Forelimb muscle (tissue), 1 donor: ENCODE data around the gene PHLDA2. TPM values are rescaled to one million over a fixed set of nuclear protein-coding genes. Genes with fewer than 3 reads are reported as not detected.
A peak's percentile ranks its signal among the peaks of the same experiment; 100 is the strongest.
"Not testable (repeated sequence)": the region's sequence is repeated elsewhere in the genome, so short reads cannot be mapped to it uniquely, and the experiment has no call there.

ENCODE experiments used
- DNase-seq: peaks from one replicate; pipeline ENCODE4 v3.0.0-alpha.2; 2013; ENCODE audit warnings: low read depth
- polyA plus RNA-seq: library from polyadenylated mRNA; unstranded; fragments of 120-200 nt; gene quantifications from one replicate; pipeline ENCODE4 v1.2.1, GENCODE V29; 2013; ENCODE audit not compliant: insufficient read length

The PHLDA2 gene
- polyA plus RNA-seq, 1 donor = 0.24 TPM

DNA sequence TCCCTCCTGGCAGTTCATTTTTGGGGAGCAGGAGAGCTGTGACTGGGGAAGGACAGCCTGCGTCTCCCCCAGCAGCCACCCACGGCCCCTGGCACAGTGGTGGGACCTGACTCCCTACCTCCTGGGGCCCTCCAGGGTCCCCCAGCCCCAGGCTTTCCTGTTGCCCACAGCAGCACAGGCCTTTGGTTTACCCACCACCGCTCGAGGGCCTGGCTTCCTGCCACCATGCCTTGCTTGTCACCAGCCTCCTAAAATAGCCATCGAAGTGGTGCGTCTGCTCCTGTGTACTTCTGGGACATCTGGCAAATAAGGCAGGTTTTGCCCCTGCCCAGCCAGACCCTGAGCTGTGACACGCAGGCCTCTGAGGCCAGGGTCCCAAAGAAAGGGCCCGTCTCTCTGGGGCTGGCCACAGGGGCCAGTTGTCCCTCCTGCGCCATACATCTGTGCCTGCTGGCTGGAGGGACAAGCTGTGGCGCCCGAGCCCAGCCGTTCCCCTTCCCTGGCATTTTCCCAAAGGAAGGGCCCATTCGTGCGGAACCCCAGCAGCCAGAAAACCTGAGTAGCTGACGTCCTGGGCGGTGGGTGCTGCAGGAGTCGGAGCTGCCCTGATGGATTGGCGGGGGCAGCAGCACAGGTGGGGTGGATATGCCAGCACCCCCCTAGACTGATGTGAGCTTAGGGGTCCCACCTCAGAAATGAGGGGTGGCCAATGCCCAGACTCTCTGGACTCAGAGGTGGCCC is 14.6 kb downstream of the PHLDA2 start:
- no peak for DNase-seq

DNA sequence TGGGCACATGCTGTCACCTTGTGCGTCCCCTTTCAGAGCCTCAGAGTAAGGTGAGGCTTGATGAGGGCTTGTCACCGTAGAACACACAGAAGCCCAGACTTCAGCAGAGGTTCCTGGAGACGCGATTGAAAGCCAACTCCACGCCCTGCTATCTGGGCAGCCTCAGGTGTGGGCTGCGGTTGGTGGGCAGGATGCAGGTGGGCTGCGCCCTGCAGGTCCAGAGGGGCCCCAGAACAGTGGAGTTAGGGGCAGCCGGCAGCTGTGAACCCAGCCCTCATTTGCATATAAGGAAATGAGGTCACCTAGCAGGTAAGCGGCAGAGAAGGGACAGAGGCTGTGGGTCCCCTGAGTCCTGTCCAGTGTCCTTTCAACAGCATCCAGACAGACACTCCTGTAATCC is 15.4 kb downstream of the PHLDA2 start:
- DNase-seq = no peak

GRCh38 chr11:2913019-2913431 is 16.2 kb downstream of the PHLDA2 start:
- DNase-seq = no peak

- no peak for DNase-seq
Measured at GRCh38 chr11:2912498-2912897, 16.7 kb downstream of the PHLDA2 start.

DNA sequence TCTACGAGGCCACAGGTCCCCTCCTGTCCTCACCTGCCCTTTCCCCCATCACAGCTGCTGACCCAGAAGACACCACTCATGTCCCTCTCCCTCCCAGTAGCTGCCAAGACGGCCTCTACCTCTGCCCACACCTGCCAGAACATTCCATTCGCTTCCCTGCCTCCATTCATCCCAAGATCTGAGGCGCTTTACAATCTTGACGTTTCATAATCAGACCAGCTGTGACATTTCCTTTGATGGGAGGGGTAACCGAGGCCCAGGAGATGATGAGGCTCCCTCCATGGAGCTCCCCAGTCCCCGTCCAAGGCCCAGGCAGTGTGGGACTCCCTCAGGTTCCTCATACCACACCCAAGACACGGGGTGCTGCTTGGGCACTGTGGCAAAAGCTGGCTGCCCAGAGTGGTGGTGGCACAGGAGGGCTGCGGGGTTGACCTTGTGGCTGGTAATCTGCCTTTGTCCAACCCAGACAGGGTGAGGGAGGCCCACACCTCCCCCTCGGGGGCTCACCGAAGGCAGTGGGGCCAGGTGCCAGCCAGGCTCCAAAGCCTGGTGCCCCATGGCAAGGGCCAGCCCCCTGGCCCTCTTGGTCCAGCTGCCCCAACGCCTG is 17.3 kb downstream of the PHLDA2 start:
- no peak for DNase-seq

GRCh38 chr11:2911088-2911784 is 18.0 kb downstream of the PHLDA2 start:
- DNase-seq = no peak

DNA sequence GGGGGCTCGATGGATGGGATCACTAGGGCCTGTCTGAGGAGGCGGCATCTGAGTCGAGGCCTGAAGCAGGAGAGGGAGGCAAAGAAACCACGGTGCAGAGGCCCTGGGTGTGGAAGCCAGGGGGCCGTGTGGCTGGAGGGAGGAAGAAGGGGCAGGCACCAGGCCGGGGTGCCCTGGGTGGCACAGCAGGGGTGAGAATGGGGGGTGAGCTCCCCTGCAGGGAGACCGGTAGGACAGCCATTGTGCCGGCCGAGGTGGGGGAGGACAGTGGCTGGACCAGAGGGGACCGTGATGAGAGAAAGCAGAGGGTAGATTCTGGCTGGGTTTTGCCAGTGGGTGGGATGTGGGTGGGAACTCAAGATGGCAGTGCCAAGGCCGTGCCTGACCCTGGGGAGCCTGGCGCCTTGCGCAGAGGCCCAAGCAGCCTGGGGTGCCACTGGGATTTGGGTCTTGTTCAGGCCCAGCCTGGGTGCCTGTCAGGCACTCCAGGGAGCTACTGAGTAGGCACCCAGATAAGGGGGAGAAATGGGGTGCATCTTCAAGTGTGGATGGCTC is 18.7 kb downstream of the PHLDA2 start:
- DNase-seq = no peak

DNA sequence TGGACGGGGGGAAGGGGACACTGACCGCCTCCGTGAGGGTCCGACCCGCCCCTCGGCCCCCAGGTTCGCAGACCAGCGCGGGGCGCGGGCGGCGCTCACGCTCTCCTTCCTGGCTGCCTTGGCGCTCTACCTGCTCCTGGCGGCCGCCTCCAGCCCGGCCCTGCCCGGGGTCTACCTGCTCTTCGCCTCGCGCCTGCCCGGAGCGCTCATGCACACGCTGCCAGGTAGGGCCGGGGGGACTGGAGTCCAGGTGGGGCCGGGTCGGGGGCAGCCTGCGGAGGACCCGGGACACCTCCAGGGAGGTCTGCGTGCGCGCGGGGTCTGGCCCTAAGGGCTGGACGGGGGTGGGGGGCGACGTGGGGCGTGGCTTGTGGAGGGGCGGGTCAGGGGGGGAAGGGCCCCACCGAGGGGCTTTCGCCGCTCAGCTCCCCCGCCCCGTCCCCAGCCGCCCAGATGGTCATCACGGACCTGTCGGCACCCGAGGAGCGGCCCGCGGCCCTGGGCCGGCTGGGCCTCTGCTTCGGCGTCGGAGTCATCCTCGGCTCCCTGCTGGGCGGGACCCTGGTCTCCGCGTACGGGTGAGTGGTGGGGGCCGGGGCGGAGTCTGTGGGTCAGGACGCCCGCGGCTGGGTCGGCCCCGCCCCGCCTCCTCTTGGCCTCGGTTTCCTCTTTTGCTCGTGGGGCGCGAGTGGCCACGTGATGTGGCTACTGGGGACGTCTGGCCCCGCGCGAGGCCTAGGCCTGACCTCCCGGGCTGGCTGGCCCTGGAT is 19.9 kb downstream of the PHLDA2 start:
- no peak for DNase-seq

GRCh38 chr11:2908130-2908529 is 21.1 kb downstream of the PHLDA2 start:
- no peak for DNase-seq

DNA sequence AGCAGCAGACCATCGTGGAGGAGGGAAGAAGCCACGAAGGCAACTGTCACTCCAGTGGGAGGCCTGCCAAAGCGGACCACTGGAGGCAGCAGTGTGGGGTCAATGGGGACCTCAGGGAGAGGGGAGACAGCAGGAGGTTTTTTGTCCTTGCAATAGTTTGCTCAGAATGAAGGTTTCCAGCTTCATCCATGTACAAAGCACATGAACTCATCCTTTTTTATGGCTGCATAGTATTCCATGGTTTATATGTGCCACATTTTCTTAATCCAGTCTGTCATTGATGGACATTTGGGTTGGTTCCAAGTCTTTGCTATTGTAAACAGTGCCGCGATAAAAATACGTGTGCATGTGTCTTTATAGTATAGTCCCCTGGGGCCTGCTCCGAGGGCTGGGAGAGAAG is 23.9 kb downstream of the PHLDA2 start:
- not testable (repeated sequence) for DNase-seq

GRCh38 chr11:2904153-2905052 is 24.8 kb downstream of the PHLDA2 start:
- DNase-seq = no peak

DNA sequence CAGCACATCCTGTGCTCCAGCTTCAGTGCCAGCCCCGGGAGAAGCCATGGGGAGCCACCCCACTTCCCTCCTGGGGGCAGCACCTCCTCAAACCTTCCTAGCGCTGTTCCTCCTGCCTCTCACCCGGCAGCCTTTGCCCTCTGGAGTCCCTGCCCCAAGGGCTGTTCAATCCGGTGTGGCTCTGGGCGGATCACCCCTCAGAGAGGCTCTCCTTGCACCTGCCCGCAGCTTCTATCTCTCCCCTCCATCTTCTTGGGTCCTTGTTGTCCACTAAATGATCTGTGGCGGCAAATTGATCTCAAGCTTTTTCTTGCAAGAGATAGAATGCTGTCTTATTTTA is 25.6 kb downstream of the PHLDA2 start:
- DNase-seq = no peak

- no peak for DNase-seq
Measured at GRCh38 chr11:2902784-2903671, 26.2 kb downstream of the PHLDA2 start.

DNA sequence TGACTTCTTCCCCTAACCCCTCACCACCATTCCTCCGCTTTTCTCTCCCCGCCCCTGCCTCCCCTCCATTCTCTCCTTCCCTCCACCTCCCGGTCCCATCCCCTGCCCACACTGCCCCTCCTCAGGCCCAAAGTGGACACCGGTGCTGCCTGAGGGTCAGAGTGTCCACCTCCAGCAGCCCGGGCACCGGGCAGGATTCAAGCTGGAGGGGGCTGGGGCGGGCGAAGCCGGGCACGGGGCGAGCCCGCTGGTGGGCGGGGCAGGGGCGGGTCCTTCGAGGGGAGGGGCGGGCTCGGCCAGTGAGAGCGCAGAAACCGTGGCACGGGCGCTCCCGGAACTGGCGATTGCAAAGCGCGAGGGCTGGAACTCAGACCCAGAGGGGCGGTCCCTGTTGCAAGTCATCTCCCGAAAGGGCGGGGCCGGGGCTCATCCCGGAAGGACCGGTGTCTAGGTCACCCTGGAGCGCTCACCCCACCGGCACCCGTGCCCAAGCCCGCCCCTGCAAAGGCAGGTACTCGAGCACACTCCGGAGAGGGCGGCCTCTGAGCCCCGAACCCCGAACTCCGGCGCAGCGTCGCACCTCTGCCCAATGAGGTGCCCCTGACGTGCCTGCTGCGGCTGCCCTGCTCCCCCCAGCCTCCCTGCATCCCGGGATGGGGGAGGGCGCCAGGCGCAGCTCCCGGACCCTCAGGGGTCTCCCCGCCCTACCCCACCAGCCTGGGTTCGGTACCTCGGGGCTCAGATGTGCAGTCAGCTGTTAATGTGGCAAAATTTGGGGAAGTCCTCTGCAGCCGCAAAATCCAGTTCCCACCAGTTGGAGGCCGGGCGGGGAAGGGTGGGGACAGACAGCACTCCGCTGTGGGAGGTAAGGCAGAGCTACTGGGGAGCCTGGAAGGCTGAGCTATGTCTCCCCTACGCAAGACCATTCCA is 27.1 kb downstream of the PHLDA2 start:
- DNase-seq = peak; percentile 52

DNA sequence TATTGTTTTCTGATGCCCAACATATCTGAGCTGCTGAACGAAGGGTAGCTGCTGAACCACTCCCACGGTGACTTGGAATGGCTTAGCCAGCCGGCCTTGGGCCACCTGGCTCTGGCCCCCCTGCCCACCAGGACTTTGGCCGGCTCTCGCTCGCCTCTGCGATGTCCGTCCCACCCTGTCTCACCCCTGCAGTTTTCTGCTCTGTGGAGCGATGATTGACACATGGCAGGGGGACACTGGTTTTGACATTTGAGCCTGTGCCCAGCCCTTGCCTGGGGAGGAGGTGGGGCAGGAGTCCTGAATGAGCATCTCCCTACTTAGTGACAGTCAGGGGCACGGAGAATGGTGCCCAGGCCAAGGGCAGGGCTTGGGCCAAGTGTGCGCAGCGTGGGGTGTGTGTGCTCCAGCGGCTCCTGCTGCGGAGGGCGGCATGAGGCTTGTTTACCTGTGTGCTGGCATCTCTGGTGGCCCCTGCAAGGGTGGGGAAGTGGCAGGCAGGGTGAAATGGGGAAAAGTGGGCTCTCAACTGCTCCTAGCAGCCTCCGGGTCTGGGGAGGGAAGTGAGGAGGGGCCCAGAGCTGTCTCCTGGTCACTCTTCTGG is 27.9 kb downstream of the PHLDA2 start:
- DNase-seq = no peak

- DNase-seq = no peak
Measured at GRCh38 chr11:2899080-2899783, 30.0 kb downstream of the PHLDA2 start.

- DNase-seq = no peak
Measured at GRCh38 chr11:2898366-2899079, 30.7 kb downstream of the PHLDA2 start.
